ENCODE data around the gene TRIP12.
A peak's percentile ranks its signal among the peaks of the same experiment; 100 is the strongest.

Gene TRIP12

GRCh38 chr2:229955663-229956062 is 33.9 kb upstream of the TRIP12 start:
- Histone ChIP-seq H3K23ac (ENCODE audit: low read length) (no peak overlapping the region), H3K36me3 (ENCODE audit: control insufficient read depth, insufficient read depth, low read length) (no peaks in the 10 kb centered on the region), H4K8ac (ENCODE audit: low read depth, low read length) (no peak overlapping the region), H2BK15ac (replicated peaks; ENCODE audit: low read depth) (no peak overlapping the region), H3K27me3 (ENCODE audit: insufficient read depth, low read length, poor library complexity) (no peaks in the 10 kb centered on the region), H3K79me2 (ENCODE audit: control insufficient read depth, insufficient read depth, low read length) (no peaks in the 10 kb centered on the region), H3K4me1 (ENCODE audit: control insufficient read depth, low read depth, low read length) (peaks cover 4% of the 10 kb centered on the region), H3K56ac (ENCODE audit: low read length) (no peak overlapping the region), H2BK120ac (ENCODE audit: low read depth, low read length) (no peak overlapping the region), H3K18ac (ENCODE audit: low read length) (no peak overlapping the region), H3K4ac (ENCODE audit: low read depth, low read length) (no peak overlapping the region), H3K79me1 (ENCODE audit: low read length) (no peaks in the 10 kb centered on the region), H2AK5ac (ENCODE audit: low read length) (no peak overlapping the region), H3K4me2 (ENCODE audit: low read length) (no peak overlapping the region), H4K5ac (ENCODE audit: low read length) (no peak overlapping the region), H3K27ac (ENCODE audit: low read depth, low read length) (no peak overlapping the region), H2BK5ac (ENCODE audit: low read length) (no peak overlapping the region), H3K4me3 (ENCODE audit: low read length) (no peak overlapping the region), H3K9ac (ENCODE audit: low read length) (no peak overlapping the region)
- WGBS (ENCODE audit: extremely low coverage, insufficient coverage, low lambda C conversion rate): no CpG with 5 or more reads among the region's 1 CpG
- DNase-seq: no peak

- no peak overlapping the region for H3K23ac ChIP-seq (ENCODE audit: low read length)
- no peak overlapping the region for H2BK5ac ChIP-seq (ENCODE audit: low read length)
- no peaks in the 10 kb centered on the region for H3K36me3 ChIP-seq (ENCODE audit: control insufficient read depth, insufficient read depth, low read length)
- H3K27ac ChIP-seq (ENCODE audit: low read depth, low read length): no peak overlapping the region
- no peak overlapping the region for H2BK120ac ChIP-seq (ENCODE audit: low read depth, low read length)
- no peak overlapping the region for H3K18ac ChIP-seq (ENCODE audit: low read length)
- no peak overlapping the region for H3K4me3 ChIP-seq (ENCODE audit: low read length)
- H2BK15ac ChIP-seq (replicated peaks; ENCODE audit: low read depth): no peak overlapping the region
- no peaks in the 10 kb centered on the region for H3K79me1 ChIP-seq (ENCODE audit: low read length)
- H3K9ac ChIP-seq (ENCODE audit: low read length): no peak overlapping the region
- no peak overlapping the region for H3K4ac ChIP-seq (ENCODE audit: low read depth, low read length)
- no CpG with 5 or more reads among the region's 6 CpGs for WGBS (ENCODE audit: extremely low coverage, insufficient coverage, low lambda C conversion rate)
- no peak overlapping the region for H3K56ac ChIP-seq (ENCODE audit: low read length)
- no peaks in the 10 kb centered on the region for H3K27me3 ChIP-seq (ENCODE audit: insufficient read depth, low read length, poor library complexity)
- no peaks in the 10 kb centered on the region for H3K79me2 ChIP-seq (ENCODE audit: control insufficient read depth, insufficient read depth, low read length)
- H4K5ac ChIP-seq (ENCODE audit: low read length): no peak overlapping the region
- no peak overlapping the region for H2AK5ac ChIP-seq (ENCODE audit: low read length)
- DNase-seq: peak; percentile 27
- no peak overlapping the region for H4K8ac ChIP-seq (ENCODE audit: low read depth, low read length)
- no peak overlapping the region for H3K4me2 ChIP-seq (ENCODE audit: low read length)
- H3K4me1 ChIP-seq (ENCODE audit: control insufficient read depth, low read depth, low read length): peaks cover 4% of the 10 kb centered on the region
These were observed 30.5 kb upstream of the TRIP12 start for GRCh38 chr2:229952256-229952835.

- DNase-seq: no peak
- no peak overlapping the region for H3K23ac ChIP-seq (ENCODE audit: low read length)
- H2AK5ac ChIP-seq (ENCODE audit: low read length): no peak overlapping the region
- no peak overlapping the region for H3K27ac ChIP-seq (ENCODE audit: low read depth, low read length)
- no peaks in the 10 kb centered on the region for H3K4me1 ChIP-seq (ENCODE audit: control insufficient read depth, low read depth, low read length)
- no peaks in the 10 kb centered on the region for H3K36me3 ChIP-seq (ENCODE audit: control insufficient read depth, insufficient read depth, low read length)
- no peak overlapping the region for H3K18ac ChIP-seq (ENCODE audit: low read length)
- H2BK15ac ChIP-seq (replicated peaks; ENCODE audit: low read depth): no peak overlapping the region
- H3K9ac ChIP-seq (ENCODE audit: low read length): no peak overlapping the region
- no peak overlapping the region for H4K8ac ChIP-seq (ENCODE audit: low read depth, low read length)
- no peak overlapping the region for H4K5ac ChIP-seq (ENCODE audit: low read length)
- no peak overlapping the region for H3K4ac ChIP-seq (ENCODE audit: low read depth, low read length)
- H2BK120ac ChIP-seq (ENCODE audit: low read depth, low read length): no peak overlapping the region
- no peak overlapping the region for H3K4me3 ChIP-seq (ENCODE audit: low read length)
- H3K4me2 ChIP-seq (ENCODE audit: low read length): no peak overlapping the region
- no peaks in the 10 kb centered on the region for H3K27me3 ChIP-seq (ENCODE audit: insufficient read depth, low read length, poor library complexity)
- WGBS (ENCODE audit: extremely low coverage, insufficient coverage, low lambda C conversion rate): no CpG with 5 or more reads among the region's 1 CpG
- H3K79me1 ChIP-seq (ENCODE audit: low read length): no peaks in the 10 kb centered on the region
- no peak overlapping the region for H3K56ac ChIP-seq (ENCODE audit: low read length)
- no peaks in the 10 kb centered on the region for H3K79me2 ChIP-seq (ENCODE audit: control insufficient read depth, insufficient read depth, low read length)
- H2BK5ac ChIP-seq (ENCODE audit: low read length): no peak overlapping the region
These were observed 25.7 kb upstream of the TRIP12 start for GRCh38 chr2:229947544-229947943.

- no peaks in the 10 kb centered on the region for H3K27me3 ChIP-seq (ENCODE audit: insufficient read depth, low read length, poor library complexity)
These were observed 24.2 kb upstream of the TRIP12 start for GRCh38 chr2:229945975-229946374.

GRCh38 chr2:229943770-229944449 is 22.1 kb upstream of the TRIP12 start:
- no peaks in the 10 kb centered on the region for H3K79me1 ChIP-seq (ENCODE audit: low read length)
- WGBS (ENCODE audit: extremely low coverage, insufficient coverage, low lambda C conversion rate): no CpG with 5 or more reads among the region's 5 CpGs
- H3K18ac ChIP-seq (ENCODE audit: low read length): no peak overlapping the region
- H3K27ac ChIP-seq (ENCODE audit: low read depth, low read length): no peak overlapping the region
- no peaks in the 10 kb centered on the region for H3K27me3 ChIP-seq (ENCODE audit: insufficient read depth, low read length, poor library complexity)
- no peak overlapping the region for H2AK5ac ChIP-seq (ENCODE audit: low read length)
- no peak overlapping the region for H3K4ac ChIP-seq (ENCODE audit: low read depth, low read length)
- H3K4me2 ChIP-seq (ENCODE audit: low read length): no peak overlapping the region
- H2BK5ac ChIP-seq (ENCODE audit: low read length): no peak overlapping the region
- H3K79me2 ChIP-seq (ENCODE audit: control insufficient read depth, insufficient read depth, low read length): no peaks in the 10 kb centered on the region
- DNase-seq: no peak
- H2BK120ac ChIP-seq (ENCODE audit: low read depth, low read length): no peak overlapping the region
- no peak overlapping the region for H3K9ac ChIP-seq (ENCODE audit: low read length)
- no peak overlapping the region for H4K5ac ChIP-seq (ENCODE audit: low read length)
- H3K4me3 ChIP-seq (ENCODE audit: low read length): no peak overlapping the region
- H3K23ac ChIP-seq (ENCODE audit: low read length): no peak overlapping the region
- no peak overlapping the region for H4K8ac ChIP-seq (ENCODE audit: low read depth, low read length)
- H3K4me1 ChIP-seq (ENCODE audit: control insufficient read depth, low read depth, low read length): no peaks in the 10 kb centered on the region
- H3K56ac ChIP-seq (ENCODE audit: low read length): no peak overlapping the region
- no peaks in the 10 kb centered on the region for H3K36me3 ChIP-seq (ENCODE audit: control insufficient read depth, insufficient read depth, low read length)
- no peak overlapping the region for H2BK15ac ChIP-seq (replicated peaks; ENCODE audit: low read depth)

More at GRCh38 chr2:229945975-229946374, 24.2 kb upstream of the TRIP12 start:
- H3K79me1 ChIP-seq (ENCODE audit: low read length): no peaks in the 10 kb centered on the region
- no peak overlapping the region for H4K5ac ChIP-seq (ENCODE audit: low read length)
- H3K4me2 ChIP-seq (ENCODE audit: low read length): no peak overlapping the region
- H3K18ac ChIP-seq (ENCODE audit: low read length): no peak overlapping the region
- H2AK5ac ChIP-seq (ENCODE audit: low read length): no peak overlapping the region
- no peak overlapping the region for H3K9ac ChIP-seq (ENCODE audit: low read length)
- no peak overlapping the region for H2BK15ac ChIP-seq (replicated peaks; ENCODE audit: low read depth)
- no peak overlapping the region for H3K23ac ChIP-seq (ENCODE audit: low read length)
- H3K4me3 ChIP-seq (ENCODE audit: low read length): no peak overlapping the region
- H3K27ac ChIP-seq (ENCODE audit: low read depth, low read length): no peak overlapping the region
- H2BK5ac ChIP-seq (ENCODE audit: low read length): no peak overlapping the region
- H4K8ac ChIP-seq (ENCODE audit: low read depth, low read length): no peak overlapping the region
- no peak overlapping the region for H3K56ac ChIP-seq (ENCODE audit: low read length)
- H3K36me3 ChIP-seq (ENCODE audit: control insufficient read depth, insufficient read depth, low read length): no peaks in the 10 kb centered on the region
- WGBS (ENCODE audit: extremely low coverage, insufficient coverage, low lambda C conversion rate): no CpG with 5 or more reads among the region's 8 CpGs
- H3K4ac ChIP-seq (ENCODE audit: low read depth, low read length): no peak overlapping the region
- no peak overlapping the region for H2BK120ac ChIP-seq (ENCODE audit: low read depth, low read length)
- no peaks in the 10 kb centered on the region for H3K79me2 ChIP-seq (ENCODE audit: control insufficient read depth, insufficient read depth, low read length)
- no peak for DNase-seq
- H3K4me1 ChIP-seq (ENCODE audit: control insufficient read depth, low read depth, low read length): no peaks in the 10 kb centered on the region

- Histone ChIP-seq H3K4me2 (ENCODE audit: low read length) (no peak overlapping the region), H3K23ac (ENCODE audit: low read length) (no peak overlapping the region), H3K79me1 (ENCODE audit: low read length) (no peaks in the 10 kb centered on the region), H3K36me3 (ENCODE audit: control insufficient read depth, insufficient read depth, low read length) (no peaks in the 10 kb centered on the region), H3K79me2 (ENCODE audit: control insufficient read depth, insufficient read depth, low read length) (no peaks in the 10 kb centered on the region), H2BK15ac (replicated peaks; ENCODE audit: low read depth) (no peak overlapping the region), H3K9ac (ENCODE audit: low read length) (no peak overlapping the region), H3K4ac (ENCODE audit: low read depth, low read length) (no peak overlapping the region), H3K56ac (ENCODE audit: low read length) (no peak overlapping the region), H3K4me1 (ENCODE audit: control insufficient read depth, low read depth, low read length) (no peaks in the 10 kb centered on the region), H3K27ac (ENCODE audit: low read depth, low read length) (no peak overlapping the region), H2BK5ac (ENCODE audit: low read length) (no peak overlapping the region), H3K4me3 (ENCODE audit: low read length) (no peak overlapping the region), H2BK120ac (ENCODE audit: low read depth, low read length) (no peak overlapping the region), H4K8ac (ENCODE audit: low read depth, low read length) (no peak overlapping the region), H4K5ac (ENCODE audit: low read length) (no peak overlapping the region), H3K27me3 (ENCODE audit: insufficient read depth, low read length, poor library complexity) (no peaks in the 10 kb centered on the region), H2AK5ac (ENCODE audit: low read length) (no peak overlapping the region), H3K18ac (ENCODE audit: low read length) (no peak overlapping the region)
- WGBS (ENCODE audit: extremely low coverage, insufficient coverage, low lambda C conversion rate): no CpG with 5 or more reads among the region's 2 CpGs
- no peak for DNase-seq
These were observed 21.4 kb upstream of the TRIP12 start for GRCh38 chr2:229943171-229943570.
